ENCODE data around the gene EIF4G1. TPM values are rescaled to one million over a fixed set of nuclear protein-coding genes. Genes with fewer than 3 reads are reported as not detected.

Gene EIF4G1
- total RNA-seq, 4 donors from 2014 or later = 135 to 453 (median 217) TPM

GRCh38 chr3:184327171-184327570, 12.8 kb downstream of the EIF4G1 start:
- no peaks in the 10 kb centered on the region for H3K27me3 ChIP-seq
- no peak for DNase-seq
- H3K9me3 ChIP-seq = no peaks in the 10 kb centered on the region
- H3K36me3 ChIP-seq = peaks cover 0 to 100% (median 52%) of the 10 kb centered on the region in 4 donors
- H3K27ac ChIP-seq = no peak overlapping the region
- in situ Hi-C loops (cut with MboI; ENCODE audit: low pct_ligation_motif_present in 1 of 4, low pct_unique_long_range_greater_than_20kb in 1 of 4, low sequenced_read_pairs in 3 of 4) = no loop called here
- intact Hi-C loops (cut with DNase I; ENCODE audit: low total_unique reads) = no loop called here
- H3K4me1 ChIP-seq = no peaks in the 10 kb centered on the region
- WGBS, 2 donors (ENCODE audit: low coverage in 1 of 2) = 94 to 100% methylated on average over 4 to 21 of the region's 21 CpGs
- TF ChIP-seq POLR2AphosphoS5 (IDR thresholded peaks at IDR 0.05) = no peak
- TF ChIP-seq, protein P1, sequence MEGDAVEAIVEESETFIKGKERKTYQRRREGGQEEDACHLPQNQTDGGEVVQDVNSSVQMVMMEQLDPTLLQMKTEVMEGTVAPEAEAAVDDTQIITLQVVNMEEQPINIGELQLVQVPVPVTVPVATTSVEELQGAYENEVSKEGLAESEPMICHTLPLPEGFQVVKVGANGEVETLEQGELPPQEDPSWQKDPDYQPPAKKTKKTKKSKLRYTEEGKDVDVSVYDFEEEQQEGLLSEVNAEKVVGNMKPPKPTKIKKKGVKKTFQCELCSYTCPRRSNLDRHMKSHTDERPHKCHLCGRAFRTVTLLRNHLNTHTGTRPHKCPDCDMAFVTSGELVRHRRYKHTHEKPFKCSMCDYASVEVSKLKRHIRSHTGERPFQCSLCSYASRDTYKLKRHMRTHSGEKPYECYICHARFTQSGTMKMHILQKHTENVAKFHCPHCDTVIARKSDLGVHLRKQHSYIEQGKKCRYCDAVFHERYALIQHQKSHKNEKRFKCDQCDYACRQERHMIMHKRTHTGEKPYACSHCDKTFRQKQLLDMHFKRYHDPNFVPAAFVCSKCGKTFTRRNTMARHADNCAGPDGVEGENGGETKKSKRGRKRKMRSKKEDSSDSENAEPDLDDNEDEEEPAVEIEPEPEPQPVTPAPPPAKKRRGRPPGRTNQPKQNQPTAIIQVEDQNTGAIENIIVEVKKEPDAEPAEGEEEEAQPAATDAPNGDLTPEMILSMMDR (IDR thresholded peaks at IDR 0.05) = no peak
- no peak for TF ChIP-seq POLR2A (IDR thresholded peaks at IDR 0.05)
- TF ChIP-seq EP300 (IDR thresholded peaks at IDR 0.05; ENCODE audit: low read depth) = no peak
- no peak overlapping the region for H3K4me3 ChIP-seq

- intact Hi-C loops (cut with DNase I; ENCODE audit: low total_unique reads) = no loop called here
- 39 to 80% methylated on average over 2 to 3 of the region's 3 CpGs for WGBS, 2 donors (ENCODE audit: low coverage in 1 of 2)
- H3K27ac ChIP-seq = no peak overlapping the region
These were observed 14.1 kb downstream of the EIF4G1 start for GRCh38 chr3:184328516-184328915.

DNA sequence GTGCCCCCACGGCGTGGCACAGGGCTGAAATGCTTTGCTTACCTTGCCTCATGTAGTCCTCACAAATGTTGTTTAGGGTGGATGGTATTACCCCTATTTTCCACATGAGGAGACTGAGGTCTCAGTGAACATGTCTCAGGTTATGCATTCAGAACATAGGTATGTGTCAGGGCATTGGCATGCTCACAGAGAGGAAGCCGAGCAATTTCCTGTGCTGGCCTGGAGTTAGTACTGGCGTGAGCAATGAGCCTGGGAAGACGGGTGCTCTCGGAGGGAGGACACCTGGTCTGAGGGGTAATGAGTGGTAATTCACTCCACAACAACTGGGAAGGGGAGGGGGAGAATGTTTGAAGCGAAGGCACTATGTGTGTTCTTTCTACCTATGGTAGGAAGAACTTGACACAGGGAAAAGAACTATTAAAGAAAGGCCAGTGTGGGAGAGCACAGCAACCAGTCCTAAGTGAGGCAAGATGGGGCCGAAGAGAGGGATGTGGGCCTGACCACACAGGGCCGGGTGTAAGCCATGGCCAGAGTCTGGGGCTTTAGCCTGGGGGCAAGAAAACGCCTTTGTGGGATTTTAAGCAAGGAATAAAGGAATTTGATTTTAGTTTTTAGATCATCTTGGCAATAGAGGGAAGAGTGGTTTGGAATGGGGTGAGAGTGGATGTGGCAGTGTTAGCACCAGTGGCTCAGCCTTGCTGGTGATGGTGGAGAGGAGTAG, 18.1 kb downstream of the EIF4G1 start:
- no peak for TF ChIP-seq EP300 (IDR thresholded peaks at IDR 0.05; ENCODE audit: low read depth)
- peak in 1 of 3 donors; percentile 16 for TF ChIP-seq POLR2AphosphoS5 (IDR thresholded peaks at IDR 0.05)
- 80 to 89% methylated on average over 9 to 10 of the region's 10 CpGs for WGBS, 2 donors (ENCODE audit: low coverage in 1 of 2)
- Histone ChIP-seq H3K36me3 (peaks cover 0 to 62% (median 26%) of the 10 kb centered on the region in 4 donors), H3K4me3 (no peak overlapping the region), H3K9me3 (no peaks in the 10 kb centered on the region), H3K4me1 (peaks cover 8 to 13% (median 10%) of the 10 kb centered on the region in 4 donors), H3K27me3 (no peaks in the 10 kb centered on the region), H3K27ac (peak overlapping the region in 1 of 4 donors; percentile 13)
- intact Hi-C loops (cut with DNase I; ENCODE audit: low total_unique reads) (no loop called here), in situ Hi-C loops (cut with MboI; ENCODE audit: low pct_ligation_motif_present in 1 of 4, low pct_unique_long_range_greater_than_20kb in 1 of 4, low sequenced_read_pairs in 3 of 4) (no loop called here)
- no peak for DNase-seq

More at GRCh38 chr3:184328516-184328915, 14.1 kb downstream of the EIF4G1 start:
- TF ChIP-seq POLR2A (IDR thresholded peaks at IDR 0.05) = no peak
- TF ChIP-seq EP300 (IDR thresholded peaks at IDR 0.05; ENCODE audit: low read depth) = no peak
- TF ChIP-seq, protein P1 (IDR thresholded peaks at IDR 0.05) = no peak
- TF ChIP-seq POLR2AphosphoS5 (IDR thresholded peaks at IDR 0.05) = no peak
- Histone ChIP-seq H3K4me1 (no peaks in the 10 kb centered on the region), H3K4me3 (no peak overlapping the region), H3K9me3 (no peaks in the 10 kb centered on the region), H3K27me3 (no peaks in the 10 kb centered on the region), H3K36me3 (peaks cover 0 to 95% (median 45%) of the 10 kb centered on the region in 4 donors)
- DNase-seq = no peak
- in situ Hi-C loops (cut with MboI; ENCODE audit: low pct_ligation_motif_present in 1 of 4, low pct_unique_long_range_greater_than_20kb in 1 of 4, low sequenced_read_pairs in 3 of 4) = no loop called here

GRCh38 chr3:184333190-184333589, 18.8 kb downstream of the EIF4G1 start:
- H3K36me3 ChIP-seq = peaks cover 0 to 55% (median 23%) of the 10 kb centered on the region in 4 donors
- peaks cover 8 to 20% (median 15%) of the 10 kb centered on the region in 4 donors for H3K4me1 ChIP-seq
- H3K9me3 ChIP-seq = no peaks in the 10 kb centered on the region
- TF ChIP-seq EP300 (IDR thresholded peaks at IDR 0.05; ENCODE audit: low read depth) (no peak), POLR2AphosphoS5 (IDR thresholded peaks at IDR 0.05) (no peak), POLR2A (IDR thresholded peaks at IDR 0.05) (no peak)
- TF ChIP-seq, protein P1 (IDR thresholded peaks at IDR 0.05) = no peak
- 88 to 90% methylated on average over 6 of the region's 6 CpGs for WGBS, 2 donors (ENCODE audit: low coverage in 1 of 2)
- no peaks in the 10 kb centered on the region for H3K27me3 ChIP-seq
- H3K27ac ChIP-seq = peak overlapping the region in 1 of 4 donors; percentile 13
- in situ Hi-C loops (cut with MboI; ENCODE audit: low pct_ligation_motif_present in 1 of 4, low pct_unique_long_range_greater_than_20kb in 1 of 4, low sequenced_read_pairs in 3 of 4) (no loop called here), intact Hi-C loops (cut with DNase I; ENCODE audit: low total_unique reads) (no loop called here)
- no peak for DNase-seq
- no peak overlapping the region for H3K4me3 ChIP-seq
